Neural crest cell (in vitro differentiated cells): ENCODE data around the gene MAGED1. TPM values are rescaled to one million over a fixed set of nuclear protein-coding genes. Genes with fewer than 3 reads are reported as not detected.

Source experiments
- DNase-seq: peaks from one replicate; pipeline ENCODE4 v3.0.0; 2021; ENCODE audit warnings: low read depth, mixed read lengths, low spot score
- H3K27ac Mint-ChIP-seq: one replicate; pipeline ENCODE4 v1.8.0; 2021; ENCODE audit warnings: mild to moderate bottlenecking, mixed read lengths; ENCODE audit not compliant: unreplicated experiment
- H3K27me3 Mint-ChIP-seq: 2 replicates; pipeline ENCODE4 v1.8.0; 2021; ENCODE audit warnings: low read depth, mild to moderate bottlenecking, mixed read lengths
- H3K36me3 Mint-ChIP-seq: 2 replicates; pipeline ENCODE4 v1.8.0; 2021; ENCODE audit warnings: low read depth, mild to moderate bottlenecking, mixed read lengths
- H3K4me1 Mint-ChIP-seq: 2 replicates; pipeline ENCODE4 v1.8.0; 2021; ENCODE audit warnings: mixed read lengths
- H3K4me3 Mint-ChIP-seq: one replicate; pipeline ENCODE4 v1.8.0; 2021; ENCODE audit warnings: mild to moderate bottlenecking, mixed read lengths
- H3K9me3 Mint-ChIP-seq: 2 replicates; pipeline ENCODE4 v1.8.0; 2021; ENCODE audit warnings: mixed read lengths
- CTCF ChIP-seq: fragments of 200-600 bp; sonication (generic); conservative IDR thresholded peaks from 2 replicates; pipeline ENCODE4 v1.5.0; 2021; ENCODE audit warnings: antibody characterized with exemption, mild to moderate bottlenecking
- total RNA-seq: library from RNA; stranded (reverse); gene quantifications from 2 replicates; pipeline ENCODE4 v1.2.1, GENCODE V29; 2021

The MAGED1 gene
- total RNA-seq, 1 donor from 2014 or later = 246 TPM

DNA sequence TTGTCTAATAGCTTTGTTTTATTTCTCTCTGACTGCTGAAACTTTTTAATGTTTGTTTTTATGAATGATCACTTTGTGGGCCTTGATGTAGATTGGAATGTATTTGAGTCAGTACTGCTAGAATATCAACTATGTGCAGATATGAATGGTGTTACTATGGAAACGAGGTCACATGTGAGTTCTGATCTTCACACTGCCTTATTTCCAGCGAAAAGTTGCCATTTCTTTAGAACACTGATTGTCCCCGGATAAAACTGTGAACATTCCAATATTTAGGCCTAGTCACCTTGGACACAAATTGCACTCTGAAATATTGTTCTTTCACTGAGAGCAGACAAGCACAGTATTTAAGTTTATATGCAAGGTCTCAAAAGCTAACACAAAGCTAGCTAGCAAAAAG, 27.2 kb upstream of the MAGED1 start:
- no peak for TF ChIP-seq CTCF
- Mint-ChIP-seq H3K9me3 (peaks cover 20% of the 10 kb centered on the region), H3K27ac (no peak overlapping the region), H3K36me3 (peaks cover 13% of the 10 kb centered on the region), H3K4me3 (no peak overlapping the region), H3K4me1 (peaks cover 9% of the 10 kb centered on the region), H3K27me3 (no peaks in the 10 kb centered on the region)
- no peak for DNase-seq

DNA sequence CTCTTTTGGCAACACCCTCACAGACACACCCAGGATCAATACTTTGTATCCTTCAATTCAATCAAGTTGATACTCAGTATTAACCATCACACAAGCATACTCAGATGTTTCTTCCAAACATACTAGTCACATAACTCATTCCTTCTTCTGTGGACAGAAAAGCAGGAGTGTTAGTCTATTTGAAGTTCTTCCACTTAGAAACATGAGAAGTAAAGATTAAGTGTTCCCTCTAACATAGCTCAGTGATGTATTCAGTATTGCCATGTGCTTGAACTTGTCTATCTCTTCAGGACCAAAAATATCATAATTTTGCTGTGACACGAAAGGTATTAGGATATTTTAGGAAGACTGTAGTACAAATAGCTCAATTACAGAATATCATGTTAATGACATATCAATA, 25.8 kb upstream of the MAGED1 start:
- H3K4me1 Mint-ChIP-seq = peaks cover 9% of the 10 kb centered on the region
- H3K27ac Mint-ChIP-seq = no peak overlapping the region
- peaks cover 20% of the 10 kb centered on the region for H3K9me3 Mint-ChIP-seq
- H3K4me3 Mint-ChIP-seq = no peak overlapping the region
- DNase-seq = no peak
- peaks cover 18% of the 10 kb centered on the region for H3K36me3 Mint-ChIP-seq
- no peak for TF ChIP-seq CTCF
- no peaks in the 10 kb centered on the region for H3K27me3 Mint-ChIP-seq

DNA sequence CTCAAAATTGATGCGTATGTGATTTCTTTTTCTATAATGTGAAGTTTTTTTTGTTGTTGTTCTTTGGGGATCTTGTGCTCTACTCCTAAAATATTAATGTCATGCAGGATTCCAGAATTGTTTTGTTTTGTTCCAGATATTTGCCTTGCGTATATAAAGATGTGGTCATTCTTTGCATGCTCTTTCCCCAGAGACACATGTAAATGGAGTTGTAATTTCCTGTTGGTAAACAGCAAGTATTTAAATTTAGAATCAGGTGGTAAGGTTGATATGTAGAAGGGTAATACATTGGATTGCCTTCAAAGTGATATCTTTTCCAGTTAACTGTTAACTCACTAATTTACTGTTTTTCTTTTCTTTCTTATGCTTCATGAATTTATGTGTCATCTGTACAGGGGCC, 23.1 kb upstream of the MAGED1 start:
- DNase-seq = no peak
- Mint-ChIP-seq H3K4me1 (peaks cover 9% of the 10 kb centered on the region), H3K27me3 (no peaks in the 10 kb centered on the region), H3K36me3 (peaks cover 14% of the 10 kb centered on the region), H3K4me3 (no peak overlapping the region), H3K27ac (no peak overlapping the region), H3K9me3 (peaks cover 21% of the 10 kb centered on the region)
- no peak for TF ChIP-seq CTCF

DNA sequence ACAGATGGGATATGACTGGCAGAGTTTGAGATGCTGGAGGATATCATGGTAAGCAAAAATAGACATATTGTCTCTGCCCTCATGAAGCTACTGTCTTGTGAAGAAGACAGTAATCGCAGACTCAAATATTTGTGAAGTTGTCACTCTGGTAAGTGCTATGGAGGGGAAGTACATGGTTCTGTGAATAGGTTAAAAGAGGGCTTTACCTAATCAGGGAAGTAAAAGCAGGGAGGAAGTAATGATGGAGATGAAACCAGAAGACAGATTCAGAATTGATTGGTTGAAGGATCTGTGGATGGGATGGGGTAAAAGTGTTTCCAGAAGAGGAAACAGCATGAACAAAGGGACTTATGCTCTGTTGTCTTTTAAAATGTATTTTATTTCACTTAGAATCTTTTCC, 19.3 kb upstream of the MAGED1 start:
- TF ChIP-seq CTCF = no peak
- Mint-ChIP-seq H3K36me3 (peaks cover 9% of the 10 kb centered on the region), H3K27ac (no peak overlapping the region), H3K27me3 (no peaks in the 10 kb centered on the region), H3K4me3 (no peak overlapping the region), H3K9me3 (peaks cover 14% of the 10 kb centered on the region), H3K4me1 (no peaks in the 10 kb centered on the region)
- DNase-seq = no peak

DNA sequence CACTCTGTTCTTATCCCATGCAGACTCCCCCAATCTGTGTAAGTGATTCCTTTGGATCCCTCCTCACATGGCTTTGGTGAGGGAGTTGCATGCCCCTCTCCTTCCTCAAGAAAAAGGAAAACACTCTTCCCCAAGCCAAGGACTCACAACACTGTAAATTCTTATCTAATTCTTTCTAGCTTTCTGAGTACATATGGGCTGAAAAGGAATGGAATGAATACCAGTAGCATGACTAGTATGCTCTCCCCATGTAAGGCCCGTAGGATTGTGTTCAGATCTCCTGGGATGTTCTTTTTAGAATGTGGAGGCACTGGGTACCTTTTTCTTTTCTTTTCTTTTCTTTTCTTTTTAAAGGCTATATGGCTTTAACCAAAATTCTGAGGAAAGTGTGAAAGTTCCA, 17.0 kb upstream of the MAGED1 start:
- no peaks in the 10 kb centered on the region for H3K27me3 Mint-ChIP-seq
- DNase-seq = no peak

More for the DNA sequence above, 17.0 kb upstream of the MAGED1 start:
- no peak for TF ChIP-seq CTCF
- Mint-ChIP-seq H3K4me1 (no peaks in the 10 kb centered on the region), H3K9me3 (peaks cover 12% of the 10 kb centered on the region), H3K36me3 (peaks cover 9% of the 10 kb centered on the region), H3K27ac (no peak overlapping the region), H3K4me3 (no peak overlapping the region)
